Liver (tissue), 9 donors: ENCODE data around the gene PIGR. TPM values are rescaled to one million over a fixed set of nuclear protein-coding genes. Genes with fewer than 3 reads are reported as not detected.

Experiments
- DNase-seq: peaks from one replicate; pipeline ENCODE4 v3.0.0-alpha.2; 2017; ENCODE audit warnings: low spot score
- H3K27ac ChIP-seq, 2 donors: one replicate each; pipeline ENCODE4 v1.7.0; 2013; ENCODE audit warnings: inconsistent platforms in 2 of 2, low read length in 2 of 2, control low read depth in 1 of 2, low read depth in 1 of 2, mild to moderate bottlenecking in 1 of 2
- H3K27me3 ChIP-seq, 4 donors: one replicate each; pipeline versions ENCODE4 v1.6.1 to v1.7.0; 2013; ENCODE audit warnings: low read length in 3 of 4, inconsistent platforms in 1 of 4, mild to moderate bottlenecking in 1 of 4, moderate library complexity in 1 of 4; ENCODE audit not compliant: control insufficient read depth in 4 of 4, insufficient read depth in 4 of 4
- H3K36me3 ChIP-seq, 4 donors: one replicate each; pipeline versions ENCODE4 v1.6.1 to v1.7.0; 2013; ENCODE audit warnings: low read length in 3 of 4, mild to moderate bottlenecking in 3 of 4, low read depth in 1 of 4, moderate library complexity in 1 of 4; ENCODE audit not compliant: control insufficient read depth in 4 of 4, insufficient read depth in 3 of 4
- H3K4me1 ChIP-seq, 4 donors: one replicate each; pipeline versions ENCODE4 v1.6.1 to v1.7.0; 2013; ENCODE audit warnings: low read length in 3 of 4, mild to moderate bottlenecking in 3 of 4, moderate library complexity in 1 of 4; ENCODE audit not compliant: control insufficient read depth in 4 of 4, insufficient read depth in 4 of 4
- H3K4me3 ChIP-seq, 3 donors: one replicate each; pipeline versions ENCODE4 v1.6.1 to v1.7.0; 2013; ENCODE audit warnings: low read length in 3 of 3, control low read depth in 1 of 3, low read depth in 1 of 3, mild to moderate bottlenecking in 1 of 3
- H3K9ac ChIP-seq, 2 donors: one replicate each; pipeline ENCODE4 v1.7.0; 2013; ENCODE audit warnings: low read length in 2 of 2, mild to moderate bottlenecking in 2 of 2, moderate library complexity in 2 of 2, control low read depth in 1 of 2, low read depth in 1 of 2
- H3K9me3 ChIP-seq, 4 donors: one replicate each; pipeline versions ENCODE4 v1.6.1 to v1.7.0; 2013; ENCODE audit warnings: low read length in 3 of 4; ENCODE audit not compliant: control insufficient read depth in 4 of 4
- EGR1 ChIP-seq, 2 donors: IDR thresholded peaks; 2 replicates each; pipeline ENCODE4 v1.6.1; 2016 to 2018; ENCODE audit warnings: antibody characterized with exemption in 2 of 2, low read depth in 2 of 2
- FOXA1 ChIP-seq: IDR thresholded peaks from 2 replicates; pipeline ENCODE4 v1.6.1; 2016; ENCODE audit warnings: antibody characterized with exemption
- GABPA ChIP-seq, 2 donors: IDR thresholded peaks in 1 of 2; conservative IDR thresholded peaks in 1 of 2; 2 replicates each; pipeline ENCODE4 v1.6.1; 2016; ENCODE audit warnings: antibody characterized with exemption in 2 of 2, mild to moderate bottlenecking in 1 of 2, moderate library complexity in 1 of 2
- HNF4G ChIP-seq: IDR thresholded peaks from 2 replicates; pipeline ENCODE4 v1.6.1; 2016; ENCODE audit warnings: antibody characterized with exemption
- JUND ChIP-seq, 2 donors: IDR thresholded peaks; 2 replicates each; pipeline ENCODE4 v1.6.1; 2016; ENCODE audit warnings: antibody characterized with exemption in 2 of 2
- NR2F2 ChIP-seq: IDR thresholded peaks from 2 replicates; pipeline ENCODE4 v1.6.1; 2016; ENCODE audit warnings: antibody characterized with exemption
- RAD21 ChIP-seq, 2 donors: IDR thresholded peaks; 2 replicates each; pipeline ENCODE4 v1.6.1; 2016; ENCODE audit warnings: antibody characterized with exemption in 2 of 2, mild to moderate bottlenecking in 2 of 2
- RXRA ChIP-seq, 2 donors: IDR thresholded peaks; 2 replicates each; pipeline ENCODE4 v1.6.1; 2017 to 2018; ENCODE audit warnings: antibody characterized with exemption in 2 of 2, mild to moderate bottlenecking in 1 of 2
- SP1 ChIP-seq: IDR thresholded peaks from 2 replicates; pipeline ENCODE4 v1.6.1; 2018; ENCODE audit warnings: antibody characterized with exemption, mild to moderate bottlenecking
- TAF1 ChIP-seq: conservative IDR thresholded peaks from 2 replicates; pipeline ENCODE4 v1.6.1; 2016; ENCODE audit warnings: antibody characterized with exemption, mild to moderate bottlenecking
- YY1 ChIP-seq: IDR thresholded peaks from 2 replicates; pipeline ENCODE4 v1.6.1; 2016; ENCODE audit warnings: antibody characterized with exemption, mild to moderate bottlenecking
- WGBS: extraction: QIAGEN DNeasy Blood & Tissue Kit; methylation state at CpG from one replicate; pipeline ENCODE4 v1.1.7; 2013; 5-methylcytosine and 5-hydroxymethylcytosine counted together
- polyA plus RNA-seq, 2 donors: library from polyadenylated mRNA; stranded (reverse) in 1 of 2; unstranded in 1 of 2; fragments of 200-250 nt in 1 of 2; fragments of >200 nt in 1 of 2; fragmentation: Nextera tagmentation in 1 of 2; extraction: Ambion mirVana in 1 of 2; gene quantifications; one replicate each; pipeline versions ENCODE4 v1.2.1 to v1.2.3, GENCODE V29; 2013 to 2015
- total RNA-seq, 2 donors: library from RNA; depleted of rRNA; stranded (reverse); fragments of >200 nt; gene quantifications; one replicate each; pipeline ENCODE4 v1.2.3, GENCODE V29; 2014
- TF ChIP-seq, protein P1 (sequence below): fragments of 150-350 bp; IDR thresholded peaks from 2 replicates; pipeline ENCODE4 v1.5.1; 2017; ENCODE audit warnings: improper control_type of control experiment, low read depth, low read length; ENCODE audit not compliant: missing input control
- TF ChIP-seq, protein P2 (sequence below): IDR thresholded peaks from 2 replicates; pipeline ENCODE4 v1.6.1; 2016; ENCODE audit warnings: antibody characterized with exemption
- TF ChIP-seq, protein P3 (sequence below): IDR thresholded peaks from 2 replicates; pipeline ENCODE4 v1.6.1; 2016; ENCODE audit warnings: antibody characterized with exemption
- TF ChIP-seq, protein P4 (sequence below): IDR thresholded peaks from 2 replicates; pipeline ENCODE4 v1.6.1; 2016; ENCODE audit warnings: antibody characterized with exemption, mild to moderate bottlenecking
- donor health status: healthy.
- donor health status: healthy.
- donor health status: healthy.
- donor health status: healthy.
- donor health status: healthy.

The PIGR gene
- total and polyA plus RNA-seq, 4 donors, result 0.09 to 43.3 (median 14.1) TPM

DNA sequence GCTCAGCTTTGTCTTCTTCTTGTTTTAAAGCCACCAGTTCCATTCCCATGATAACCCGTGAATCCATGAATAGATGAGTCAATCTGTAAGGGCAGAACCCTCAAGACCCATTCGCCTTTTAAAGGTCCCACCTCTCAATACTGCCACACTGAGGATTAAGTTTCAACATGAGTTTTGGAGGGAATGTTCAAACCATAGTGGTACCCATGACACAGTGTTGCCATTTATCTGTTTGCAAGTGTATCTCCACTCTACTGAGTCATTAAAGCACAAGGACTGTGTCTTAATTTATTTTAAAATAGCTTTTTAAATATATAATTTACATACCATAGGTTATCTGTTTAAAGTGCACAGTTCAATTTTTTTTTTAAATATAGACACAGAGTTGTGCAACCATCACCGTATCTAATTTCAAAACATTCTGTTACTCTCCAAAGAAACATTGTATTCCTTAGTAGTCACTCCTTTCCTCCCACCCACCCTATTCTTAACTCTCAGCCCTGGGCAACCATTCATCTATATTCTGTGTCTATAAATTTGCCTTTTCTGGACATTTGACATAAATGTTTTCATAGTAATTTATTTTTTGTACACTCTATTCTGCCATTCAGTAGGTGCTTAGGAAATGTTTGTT, 53.8 kb downstream of the PIGR start:
- no peak overlapping the region for H3K27ac ChIP-seq

DNA sequence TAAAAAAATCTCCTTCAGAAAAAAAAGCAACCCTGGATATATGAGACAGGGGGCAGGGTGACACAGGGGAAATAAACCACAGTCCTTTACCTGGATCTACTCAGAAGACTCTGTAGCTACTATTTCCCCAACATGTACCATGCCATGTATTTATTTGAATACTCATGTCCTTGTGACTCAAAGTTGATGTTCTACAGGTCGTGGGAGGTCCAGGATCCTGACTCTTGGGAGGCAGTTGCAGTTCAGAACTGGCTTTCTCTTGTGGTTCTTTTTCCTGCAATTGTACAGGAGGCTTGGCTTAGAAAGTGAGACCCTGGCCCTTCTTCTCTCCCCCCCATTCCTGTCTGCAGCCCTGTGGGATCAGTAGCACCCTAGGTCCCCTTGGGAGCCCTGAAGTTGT, 54.9 kb downstream of the PIGR start:
- no peaks in the 10 kb centered on the region for H3K9me3 ChIP-seq
- WGBS, result 67% methylated on average over 1 of the region's 1 CpG
- no peak overlapping the region for H3K4me3 ChIP-seq
- H3K36me3 ChIP-seq, result no peaks in the 10 kb centered on the region
- peaks cover 4 to 17% (median 12%) of the 10 kb centered on the region in 4 donors for H3K4me1 ChIP-seq
- no peaks in the 10 kb centered on the region for H3K27me3 ChIP-seq
- no peak overlapping the region for H3K27ac ChIP-seq
- H3K9ac ChIP-seq, result no peak overlapping the region
- no peak for DNase-seq
- TF ChIP-seq NR2F2 (no peak), JUND (IDR thresholded peaks at IDR 0.05) (no peak), RXRA (IDR thresholded peaks at IDR 0.05) (no peak), SP1 (no peak), EGR1 (IDR thresholded peaks at IDR 0.05; ENCODE audit: low read depth in 2 of 2) (no peak), HNF4G (no peak), RAD21 (IDR thresholded peaks at IDR 0.05) (no peak), TAF1 (no peak)
- TF ChIP-seq, protein P1, sequence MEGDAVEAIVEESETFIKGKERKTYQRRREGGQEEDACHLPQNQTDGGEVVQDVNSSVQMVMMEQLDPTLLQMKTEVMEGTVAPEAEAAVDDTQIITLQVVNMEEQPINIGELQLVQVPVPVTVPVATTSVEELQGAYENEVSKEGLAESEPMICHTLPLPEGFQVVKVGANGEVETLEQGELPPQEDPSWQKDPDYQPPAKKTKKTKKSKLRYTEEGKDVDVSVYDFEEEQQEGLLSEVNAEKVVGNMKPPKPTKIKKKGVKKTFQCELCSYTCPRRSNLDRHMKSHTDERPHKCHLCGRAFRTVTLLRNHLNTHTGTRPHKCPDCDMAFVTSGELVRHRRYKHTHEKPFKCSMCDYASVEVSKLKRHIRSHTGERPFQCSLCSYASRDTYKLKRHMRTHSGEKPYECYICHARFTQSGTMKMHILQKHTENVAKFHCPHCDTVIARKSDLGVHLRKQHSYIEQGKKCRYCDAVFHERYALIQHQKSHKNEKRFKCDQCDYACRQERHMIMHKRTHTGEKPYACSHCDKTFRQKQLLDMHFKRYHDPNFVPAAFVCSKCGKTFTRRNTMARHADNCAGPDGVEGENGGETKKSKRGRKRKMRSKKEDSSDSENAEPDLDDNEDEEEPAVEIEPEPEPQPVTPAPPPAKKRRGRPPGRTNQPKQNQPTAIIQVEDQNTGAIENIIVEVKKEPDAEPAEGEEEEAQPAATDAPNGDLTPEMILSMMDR, result no peak
- TF ChIP-seq, protein P2, sequence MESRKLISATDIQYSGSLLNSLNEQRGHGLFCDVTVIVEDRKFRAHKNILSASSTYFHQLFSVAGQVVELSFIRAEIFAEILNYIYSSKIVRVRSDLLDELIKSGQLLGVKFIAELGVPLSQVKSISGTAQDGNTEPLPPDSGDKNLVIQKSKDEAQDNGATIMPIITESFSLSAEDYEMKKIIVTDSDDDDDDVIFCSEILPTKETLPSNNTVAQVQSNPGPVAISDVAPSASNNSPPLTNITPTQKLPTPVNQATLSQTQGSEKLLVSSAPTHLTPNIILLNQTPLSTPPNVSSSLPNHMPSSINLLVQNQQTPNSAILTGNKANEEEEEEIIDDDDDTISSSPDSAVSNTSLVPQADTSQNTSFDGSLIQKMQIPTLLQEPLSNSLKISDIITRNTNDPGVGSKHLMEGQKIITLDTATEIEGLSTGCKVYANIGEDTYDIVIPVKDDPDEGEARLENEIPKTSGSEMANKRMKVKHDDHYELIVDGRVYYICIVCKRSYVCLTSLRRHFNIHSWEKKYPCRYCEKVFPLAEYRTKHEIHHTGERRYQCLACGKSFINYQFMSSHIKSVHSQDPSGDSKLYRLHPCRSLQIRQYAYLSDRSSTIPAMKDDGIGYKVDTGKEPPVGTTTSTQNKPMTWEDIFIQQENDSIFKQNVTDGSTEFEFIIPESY, result no peak

More for the DNA sequence above, 53.8 kb downstream of the PIGR start:
- Histone ChIP-seq H3K9ac (no peak overlapping the region), H3K27me3 (no peaks in the 10 kb centered on the region), H3K36me3 (no peaks in the 10 kb centered on the region), H3K9me3 (no peaks in the 10 kb centered on the region), H3K4me1 (peaks cover 4 to 17% (median 12%) of the 10 kb centered on the region in 4 donors), H3K4me3 (no peak overlapping the region)
- no peak for DNase-seq
- 70% methylated on average over 3 of the region's 3 CpGs for WGBS
- TF ChIP-seq, protein P3, sequence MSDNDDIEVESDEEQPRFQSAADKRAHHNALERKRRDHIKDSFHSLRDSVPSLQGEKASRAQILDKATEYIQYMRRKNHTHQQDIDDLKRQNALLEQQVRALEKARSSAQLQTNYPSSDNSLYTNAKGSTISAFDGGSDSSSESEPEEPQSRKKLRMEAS, result no peak
- no peak for TF ChIP-seq GABPA (IDR thresholded peaks at IDR 0.05 in 1 of 2, conservative IDR thresholded peaks at IDR 0.05 in 1 of 2)
- no peak for TF ChIP-seq JUND (IDR thresholded peaks at IDR 0.05)
- no peak for TF ChIP-seq NR2F2
- no peak for TF ChIP-seq YY1
- no peak for TF ChIP-seq SP1
- TF ChIP-seq, protein P1, result no peak
- TF ChIP-seq, protein P2, result no peak
- TF ChIP-seq FOXA1, result no peak
- TF ChIP-seq, protein P4, sequence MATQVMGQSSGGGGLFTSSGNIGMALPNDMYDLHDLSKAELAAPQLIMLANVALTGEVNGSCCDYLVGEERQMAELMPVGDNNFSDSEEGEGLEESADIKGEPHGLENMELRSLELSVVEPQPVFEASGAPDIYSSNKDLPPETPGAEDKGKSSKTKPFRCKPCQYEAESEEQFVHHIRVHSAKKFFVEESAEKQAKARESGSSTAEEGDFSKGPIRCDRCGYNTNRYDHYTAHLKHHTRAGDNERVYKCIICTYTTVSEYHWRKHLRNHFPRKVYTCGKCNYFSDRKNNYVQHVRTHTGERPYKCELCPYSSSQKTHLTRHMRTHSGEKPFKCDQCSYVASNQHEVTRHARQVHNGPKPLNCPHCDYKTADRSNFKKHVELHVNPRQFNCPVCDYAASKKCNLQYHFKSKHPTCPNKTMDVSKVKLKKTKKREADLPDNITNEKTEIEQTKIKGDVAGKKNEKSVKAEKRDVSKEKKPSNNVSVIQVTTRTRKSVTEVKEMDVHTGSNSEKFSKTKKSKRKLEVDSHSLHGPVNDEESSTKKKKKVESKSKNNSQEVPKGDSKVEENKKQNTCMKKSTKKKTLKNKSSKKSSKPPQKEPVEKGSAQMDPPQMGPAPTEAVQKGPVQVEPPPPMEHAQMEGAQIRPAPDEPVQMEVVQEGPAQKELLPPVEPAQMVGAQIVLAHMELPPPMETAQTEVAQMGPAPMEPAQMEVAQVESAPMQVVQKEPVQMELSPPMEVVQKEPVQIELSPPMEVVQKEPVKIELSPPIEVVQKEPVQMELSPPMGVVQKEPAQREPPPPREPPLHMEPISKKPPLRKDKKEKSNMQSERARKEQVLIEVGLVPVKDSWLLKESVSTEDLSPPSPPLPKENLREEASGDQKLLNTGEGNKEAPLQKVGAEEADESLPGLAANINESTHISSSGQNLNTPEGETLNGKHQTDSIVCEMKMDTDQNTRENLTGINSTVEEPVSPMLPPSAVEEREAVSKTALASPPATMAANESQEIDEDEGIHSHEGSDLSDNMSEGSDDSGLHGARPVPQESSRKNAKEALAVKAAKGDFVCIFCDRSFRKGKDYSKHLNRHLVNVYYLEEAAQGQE, result no peak
- no peak for TF ChIP-seq EGR1 (IDR thresholded peaks at IDR 0.05; ENCODE audit: low read depth in 2 of 2)
- TF ChIP-seq HNF4G, result no peak
- no peak for TF ChIP-seq TAF1
- TF ChIP-seq RXRA (IDR thresholded peaks at IDR 0.05), result no peak
